Measurements from ENCODE around the gene DLX1. TPM values are rescaled to one million over a fixed set of nuclear protein-coding genes. Genes with fewer than 3 reads are reported as not detected.
"Not testable (repeated sequence)": the region's sequence is repeated elsewhere in the genome, so short reads cannot be mapped to it uniquely, and the experiment has no call there.

Gene DLX1
- total RNA-seq, 2 experiments from 2014 or later = not detected

DNA sequence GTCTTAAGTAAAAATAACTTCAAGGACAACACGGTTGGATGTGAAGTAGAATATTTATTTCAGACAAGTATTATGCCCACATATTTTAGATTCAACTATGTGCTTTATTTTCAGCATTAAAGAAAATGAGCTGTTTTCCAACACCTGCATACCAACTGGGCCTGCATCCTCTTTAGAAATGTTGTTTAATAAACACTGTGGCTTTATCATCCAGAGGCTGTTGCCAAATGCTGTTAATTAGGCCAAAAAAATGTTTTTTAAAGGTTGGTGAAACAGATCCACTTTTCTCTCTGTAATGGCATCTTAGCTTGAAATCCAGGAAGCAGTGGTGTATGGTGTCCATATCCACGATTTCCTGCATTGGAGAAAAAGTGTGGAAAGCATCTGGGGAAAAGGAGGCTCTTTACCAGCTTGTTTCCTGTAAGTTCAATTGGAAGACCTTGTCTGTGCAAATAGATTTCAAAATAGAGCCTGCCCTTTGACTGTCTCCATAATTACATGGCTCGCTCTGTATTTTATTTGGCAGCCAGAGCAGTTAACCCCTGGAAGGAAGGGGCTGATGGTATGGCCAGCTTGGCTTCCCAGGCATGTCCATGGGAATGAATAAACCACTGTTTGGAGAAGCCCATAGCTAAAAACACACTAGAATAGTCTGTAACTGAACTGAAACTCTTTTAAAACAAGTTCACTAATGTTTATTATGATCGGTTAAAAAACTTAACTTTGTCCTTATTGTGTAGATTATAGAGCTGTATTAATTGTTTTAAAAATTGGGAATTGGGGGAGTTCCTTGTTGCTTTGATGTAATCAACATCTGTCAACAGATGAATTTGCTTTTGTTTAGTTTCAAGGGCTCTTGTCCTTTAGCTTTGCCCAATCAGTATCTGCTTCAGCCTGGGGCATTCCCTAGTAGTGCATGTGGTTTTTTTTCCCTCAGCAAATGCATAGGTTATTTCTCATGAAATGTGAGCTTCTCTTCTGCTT is 33.0 kb upstream of the DLX1 start:
- H3K36me3 Mint-ChIP-seq = no peaks in the 10 kb centered on the region
- no peak overlapping the region for H3K4me3 Mint-ChIP-seq
- no peak for DNase-seq
- no peak for ATAC-seq
- H3K27me3 Mint-ChIP-seq = no peaks in the 10 kb centered on the region
- CTCF ChIA-PET = no interaction called here
- no peaks in the 10 kb centered on the region for H3K4me1 Mint-ChIP-seq
- H3K9me3 Mint-ChIP-seq (ENCODE audit: low read depth) = no peaks in the 10 kb centered on the region
- H3K27ac Mint-ChIP-seq = no peak overlapping the region

- no peaks in the 10 kb centered on the region for H3K27me3 Mint-ChIP-seq
- CTCF ChIA-PET = no interaction called here
- DNase-seq = no peak
These were observed 31.8 kb upstream of the DLX1 start for GRCh38 chr2:172053486-172053885.

GRCh38 chr2:172056293-172056692 is 29.0 kb upstream of the DLX1 start:
- Mint-ChIP-seq H3K27me3 (no peaks in the 10 kb centered on the region), H3K9me3 (ENCODE audit: low read depth) (no peaks in the 10 kb centered on the region), H3K4me1 (peaks cover 4% of the 10 kb centered on the region), H3K27ac (no peak overlapping the region), H3K36me3 (no peaks in the 10 kb centered on the region), H3K4me3 (no peak overlapping the region)
- no peak for ATAC-seq
- CTCF ChIA-PET = no interaction called here
- no peak for DNase-seq

More at GRCh38 chr2:172053486-172053885, 31.8 kb upstream of the DLX1 start:
- H3K4me3 Mint-ChIP-seq = no peak overlapping the region
- H3K27ac Mint-ChIP-seq = no peak overlapping the region
- no peaks in the 10 kb centered on the region for H3K9me3 Mint-ChIP-seq (ENCODE audit: low read depth)
- H3K36me3 Mint-ChIP-seq = no peaks in the 10 kb centered on the region
- no peaks in the 10 kb centered on the region for H3K4me1 Mint-ChIP-seq
- ATAC-seq = no peak

DNA sequence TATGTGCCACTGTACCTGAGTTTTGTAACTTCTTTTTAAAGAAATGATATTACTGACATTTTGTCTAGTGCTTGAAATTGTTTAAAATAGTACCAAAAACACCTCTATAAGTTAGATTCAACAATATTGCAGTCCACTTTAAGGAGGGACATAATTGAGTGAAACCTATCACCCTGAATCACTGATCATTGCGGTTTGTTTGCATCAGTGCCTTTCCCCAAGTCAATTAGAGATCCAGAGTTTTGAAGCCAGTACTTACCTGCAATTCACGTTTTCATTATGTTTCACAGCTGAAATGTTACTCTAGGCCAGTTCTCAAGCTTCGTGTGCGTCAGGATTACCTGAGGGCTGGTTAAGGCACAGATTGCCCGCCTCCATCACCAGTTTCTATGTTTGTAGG is 26.6 kb upstream of the DLX1 start:
- CTCF ChIA-PET = no interaction called here
- H3K36me3 Mint-ChIP-seq = peaks cover 1% of the 10 kb centered on the region
- H3K27ac Mint-ChIP-seq = no peak overlapping the region
- no peak overlapping the region for H3K4me3 Mint-ChIP-seq
- H3K9me3 Mint-ChIP-seq (ENCODE audit: low read depth) = no peaks in the 10 kb centered on the region
- no peak for DNase-seq
- H3K27me3 Mint-ChIP-seq = no peaks in the 10 kb centered on the region
- peaks cover 13% of the 10 kb centered on the region for H3K4me1 Mint-ChIP-seq
- ATAC-seq = no peak

DNA sequence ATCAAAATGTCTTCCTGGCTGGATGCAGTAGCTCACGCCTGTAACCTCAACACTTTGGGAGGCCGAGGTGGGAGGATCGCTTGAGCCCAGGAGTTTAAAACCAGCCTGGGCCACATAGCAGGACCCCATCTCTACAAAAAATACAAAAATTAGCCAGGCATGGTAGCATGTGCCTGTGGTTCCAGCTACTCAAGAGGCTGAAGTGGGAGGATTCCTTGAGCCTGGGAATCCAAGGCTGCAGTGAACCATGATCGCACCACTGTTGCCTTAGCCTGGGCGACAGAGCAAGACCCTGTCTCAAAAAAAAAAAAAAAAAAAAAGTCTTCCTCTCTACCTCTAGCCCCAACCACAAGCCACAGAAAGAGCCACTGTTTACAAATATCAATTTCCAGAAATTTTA is 25.2 kb upstream of the DLX1 start:
- not testable (repeated sequence) for ATAC-seq; H3K27me3 Mint-ChIP-seq; H3K27ac Mint-ChIP-seq; H3K9me3 Mint-ChIP-seq (ENCODE audit: low read depth); H3K36me3 Mint-ChIP-seq; DNase-seq; H3K4me3 Mint-ChIP-seq
- CTCF ChIA-PET = interaction anchor here (0.6 to 0.7 kb wide), 2 partner anchors 19 to 207 kb away, joined by 3 read pairs; no protein-coding TSS in a partner anchor
- peaks cover 13% of the 10 kb centered on the region for H3K4me1 Mint-ChIP-seq

DNA sequence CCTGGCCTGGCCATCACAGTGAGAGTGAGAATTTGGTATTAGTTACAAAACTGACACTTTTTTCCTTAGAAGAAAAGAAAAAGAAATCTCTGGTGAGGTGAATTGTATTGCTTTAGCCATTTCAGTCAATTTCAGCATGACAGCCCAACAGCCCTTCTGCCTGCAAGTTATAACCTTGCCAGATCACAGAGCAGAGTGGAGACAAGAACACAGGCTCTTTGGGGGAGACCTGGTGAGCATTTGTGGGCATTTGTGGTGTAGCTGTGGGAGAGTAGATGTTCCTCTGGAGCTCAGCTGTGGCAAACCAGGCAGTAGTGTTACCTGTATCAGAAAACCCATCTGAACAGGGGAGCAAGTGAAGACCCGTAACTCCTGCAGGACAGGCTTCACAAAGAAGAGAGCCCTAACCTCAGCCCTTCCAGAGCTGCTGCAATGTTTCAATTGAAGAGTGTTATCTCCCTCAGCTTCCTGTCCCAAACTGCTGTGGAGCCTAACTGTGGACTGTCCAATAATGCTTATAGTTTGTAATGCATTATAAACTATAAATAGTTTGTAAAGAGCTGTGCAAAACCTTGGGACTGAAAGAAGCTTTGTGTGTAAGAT is 22.8 kb upstream of the DLX1 start:
- CTCF ChIA-PET = no interaction called here
- Mint-ChIP-seq H3K27ac (no peak overlapping the region), H3K27me3 (no peaks in the 10 kb centered on the region), H3K36me3 (peaks cover 3% of the 10 kb centered on the region), H3K9me3 (ENCODE audit: low read depth) (no peaks in the 10 kb centered on the region), H3K4me1 (peaks cover 19% of the 10 kb centered on the region), H3K4me3 (no peak overlapping the region)
- no peak for DNase-seq
- ATAC-seq = no peak

GRCh38 chr2:172063446-172063845 is 21.9 kb upstream of the DLX1 start:
- H3K27ac Mint-ChIP-seq = no peak overlapping the region
- no peaks in the 10 kb centered on the region for H3K27me3 Mint-ChIP-seq
- H3K9me3 Mint-ChIP-seq (ENCODE audit: low read depth) = no peaks in the 10 kb centered on the region
- H3K4me3 Mint-ChIP-seq = no peak overlapping the region
- CTCF ChIA-PET = no interaction called here
- no peak for ATAC-seq
- H3K4me1 Mint-ChIP-seq = peaks cover 19% of the 10 kb centered on the region
- peaks cover 3% of the 10 kb centered on the region for H3K36me3 Mint-ChIP-seq
- no peak for DNase-seq

GRCh38 chr2:172065111-172065510 is 20.2 kb upstream of the DLX1 start:
- H3K27me3 Mint-ChIP-seq = no peaks in the 10 kb centered on the region
- H3K4me3 Mint-ChIP-seq = no peak overlapping the region
- no peak for ATAC-seq
- no peak for DNase-seq
- CTCF ChIA-PET = no interaction called here
- H3K4me1 Mint-ChIP-seq = peaks cover 19% of the 10 kb centered on the region
- H3K27ac Mint-ChIP-seq = no peak overlapping the region
- peaks cover 3% of the 10 kb centered on the region for H3K36me3 Mint-ChIP-seq
- no peaks in the 10 kb centered on the region for H3K9me3 Mint-ChIP-seq (ENCODE audit: low read depth)

DNA sequence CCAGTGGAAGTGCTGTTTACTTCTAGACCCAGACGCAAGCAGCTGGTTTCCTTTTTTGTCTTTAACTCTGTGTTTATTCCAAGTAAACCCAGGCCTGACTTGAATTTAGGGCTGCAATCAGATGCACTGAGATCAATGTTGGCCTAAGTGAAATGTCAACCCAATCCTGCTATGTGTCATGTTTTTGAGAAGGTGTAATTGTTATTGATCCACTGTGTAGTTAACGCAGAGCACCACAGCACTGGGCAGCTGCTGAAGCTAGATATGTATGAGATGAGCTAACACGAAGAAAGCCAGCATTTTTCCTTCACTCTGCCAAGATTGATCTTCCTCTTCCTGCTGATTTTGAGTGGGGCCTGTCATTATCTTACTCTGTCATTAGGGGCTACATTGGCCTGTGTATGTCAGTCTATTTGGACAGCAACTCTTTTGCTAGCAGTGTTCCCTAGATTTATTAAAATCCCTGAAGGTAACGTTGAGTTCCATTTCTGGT is 18.9 kb upstream of the DLX1 start:
- no peak for ATAC-seq
- peaks cover 15% of the 10 kb centered on the region for H3K4me1 Mint-ChIP-seq

DNA sequence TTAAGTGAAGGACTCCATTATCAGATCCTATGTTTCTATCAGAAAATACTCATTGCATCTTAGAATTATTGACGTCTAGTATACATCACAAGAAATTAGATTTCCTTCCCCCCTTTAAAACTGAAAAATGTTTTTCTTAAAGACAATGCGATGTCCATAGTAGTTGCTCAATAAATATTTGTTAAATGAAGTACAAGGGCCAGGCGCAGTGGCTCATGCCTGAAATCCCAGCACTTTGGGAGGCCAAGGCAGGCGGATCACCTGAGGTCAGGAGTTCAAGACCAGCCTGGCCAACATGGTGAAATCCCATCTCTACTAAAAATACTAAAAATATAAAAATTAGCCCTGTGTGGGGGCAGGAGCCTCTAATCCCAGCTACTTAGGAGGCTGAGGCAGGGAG is 17.4 kb upstream of the DLX1 start:
- ATAC-seq; H3K4me3 Mint-ChIP-seq; H3K36me3 Mint-ChIP-seq; CTCF ChIA-PET; DNase-seq; H3K27ac Mint-ChIP-seq; H3K27me3 Mint-ChIP-seq; H3K4me1 Mint-ChIP-seq; H3K9me3 Mint-ChIP-seq (ENCODE audit: low read depth): not testable (repeated sequence)

More for the DNA sequence above, 18.9 kb upstream of the DLX1 start:
- Mint-ChIP-seq H3K27ac (no peak overlapping the region), H3K36me3 (peaks cover 3% of the 10 kb centered on the region), H3K9me3 (ENCODE audit: low read depth) (no peaks in the 10 kb centered on the region), H3K27me3 (peaks cover 2% of the 10 kb centered on the region), H3K4me3 (no peak overlapping the region)
- no peak for DNase-seq
- CTCF ChIA-PET = no interaction called here

- ATAC-seq = no peak
- DNase-seq = no peak
- Mint-ChIP-seq H3K4me3 (no peak overlapping the region), H3K27me3 (peaks cover 13% of the 10 kb centered on the region), H3K36me3 (no peaks in the 10 kb centered on the region), H3K4me1 (peaks cover 6% of the 10 kb centered on the region), H3K9me3 (ENCODE audit: low read depth) (no peaks in the 10 kb centered on the region), H3K27ac (no peak overlapping the region)
- CTCF ChIA-PET = no interaction called here
These were observed 14.4 kb upstream of the DLX1 start for GRCh38 chr2:172070936-172071335.

DNA sequence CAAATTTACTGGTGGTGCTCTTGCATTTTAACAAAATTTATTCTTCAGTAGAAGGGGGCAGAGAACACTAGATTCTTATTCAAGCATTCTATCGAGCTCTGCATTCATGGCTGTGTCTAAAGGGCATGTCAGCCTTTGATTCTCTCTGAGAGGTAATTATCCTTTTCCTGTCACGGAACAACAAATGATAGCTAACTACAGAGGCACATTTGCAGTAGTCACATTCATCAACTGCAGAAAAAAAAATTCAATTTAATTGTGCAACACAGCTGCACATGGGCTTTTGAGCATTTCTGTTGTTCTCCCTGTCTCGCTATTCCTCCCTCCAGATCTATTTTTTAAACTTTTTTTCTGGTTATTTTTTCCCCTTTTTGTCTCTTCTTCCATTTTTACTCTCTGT is 13.0 kb upstream of the DLX1 start:
- CTCF ChIA-PET = interaction anchor here (1.2 to 1.3 kb wide), 2 partner anchors 9 to 15 kb away, joined by 3 read pairs; no protein-coding TSS in a partner anchor
- Mint-ChIP-seq H3K27ac (no peak overlapping the region), H3K4me1 (no peaks in the 10 kb centered on the region)

GRCh38 chr2:172072706-172073105 is 12.6 kb upstream of the DLX1 start:
- no peaks in the 10 kb centered on the region for H3K36me3 Mint-ChIP-seq
- DNase-seq = no peak
- CTCF ChIA-PET = interaction anchor here (1.2 to 1.3 kb wide), 2 partner anchors 9 to 15 kb away, joined by 3 read pairs; no protein-coding TSS in a partner anchor
- no peaks in the 10 kb centered on the region for H3K9me3 Mint-ChIP-seq (ENCODE audit: low read depth)
- no peak overlapping the region for H3K4me3 Mint-ChIP-seq
- ATAC-seq = no peak
- H3K27me3 Mint-ChIP-seq = peaks cover 20% of the 10 kb centered on the region
- no peaks in the 10 kb centered on the region for H3K4me1 Mint-ChIP-seq
- no peak overlapping the region for H3K27ac Mint-ChIP-seq

More for the DNA sequence above, 13.0 kb upstream of the DLX1 start:
- Mint-ChIP-seq H3K4me3 (no peak overlapping the region), H3K9me3 (ENCODE audit: low read depth) (no peaks in the 10 kb centered on the region), H3K27me3 (peaks cover 20% of the 10 kb centered on the region), H3K36me3 (no peaks in the 10 kb centered on the region)
- DNase-seq (no peak), ATAC-seq (no peak)

DNA sequence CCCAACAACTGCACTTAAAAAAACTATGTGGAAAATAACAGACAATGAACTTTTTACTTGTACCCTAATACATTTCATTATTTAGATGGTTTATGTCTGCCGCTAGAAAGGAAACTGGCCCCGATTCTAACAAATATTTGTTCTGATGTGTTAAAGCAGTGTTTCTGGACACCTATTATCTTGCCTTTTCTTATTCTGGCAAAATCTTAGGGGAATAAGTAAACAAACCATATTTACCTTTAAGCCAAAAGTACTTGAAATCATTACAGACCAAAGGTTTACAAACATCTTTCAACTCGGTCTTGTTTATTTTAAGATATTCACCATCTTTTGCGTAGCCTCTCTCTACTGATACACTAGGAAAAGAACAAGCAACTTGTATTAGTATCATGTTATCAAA is 11.8 kb upstream of the DLX1 start:
- H3K4me3 Mint-ChIP-seq = no peak overlapping the region
- H3K27ac Mint-ChIP-seq = no peak overlapping the region
- no peaks in the 10 kb centered on the region for H3K9me3 Mint-ChIP-seq (ENCODE audit: low read depth)
- no peaks in the 10 kb centered on the region for H3K36me3 Mint-ChIP-seq
- CTCF ChIA-PET = interaction anchor here (1.2 to 1.3 kb wide), 2 partner anchors 8 to 14 kb away, joined by 3 read pairs; no protein-coding TSS in a partner anchor
- DNase-seq = no peak
- no peaks in the 10 kb centered on the region for H3K4me1 Mint-ChIP-seq
- no peak for ATAC-seq
- peaks cover 27% of the 10 kb centered on the region for H3K27me3 Mint-ChIP-seq
